ENCODE measurements around the gene RAD51B. TPM values are rescaled to one million over a fixed set of nuclear protein-coding genes. Genes with fewer than 3 reads are reported as not detected.

RAD51B gene
- polyA plus RNA-seq, 3 donors = 3.6 to 11.6 (median 9.4) TPM

DNA sequence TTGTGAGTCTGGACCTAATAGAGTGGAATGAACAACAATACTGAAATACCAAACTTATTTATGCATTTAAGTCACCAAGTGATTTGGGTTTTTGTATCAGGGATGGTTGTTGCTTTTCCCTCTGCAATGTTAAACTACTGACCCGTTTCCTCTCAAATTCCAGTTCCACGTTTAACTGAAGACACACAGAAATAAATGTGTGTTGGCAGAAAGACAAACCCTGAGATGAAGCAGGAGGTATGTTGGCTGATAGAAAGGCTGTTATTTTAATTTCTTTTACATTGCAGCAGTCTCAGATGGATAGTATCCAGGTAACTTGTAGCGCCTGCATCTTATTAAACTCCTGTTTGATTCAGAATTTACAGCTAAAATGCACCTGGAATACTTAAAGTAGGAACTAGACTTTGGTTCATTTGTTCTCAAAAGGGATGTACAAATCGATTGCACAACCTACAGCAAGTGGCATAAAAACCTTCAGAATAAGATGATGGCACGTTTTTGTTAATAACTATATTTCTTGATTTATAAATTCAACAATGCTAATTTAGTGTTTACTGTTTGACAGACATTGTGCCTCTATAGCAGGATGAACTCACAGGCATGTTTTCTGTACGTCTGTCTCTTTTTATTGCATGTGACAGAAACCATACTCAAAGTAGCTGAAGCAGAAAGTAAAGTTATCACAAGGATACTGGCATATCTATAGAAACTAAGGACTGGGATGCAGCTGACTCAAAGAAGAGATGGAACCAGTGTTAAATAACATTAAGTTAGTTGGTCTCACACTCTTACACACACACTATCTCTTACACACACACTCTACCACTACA is 567.6 kb downstream of the RAD51B start:
- Mint-ChIP-seq H3K4me1 (peaks cover 60% of the 10 kb centered on the region), H3K27ac (peak overlapping the region in 3 of 7 donors; percentile 20 to 41 (median 24)), H3K9me3 (no peaks in the 10 kb centered on the region), H3K4me3 (no peak overlapping the region), H3K36me3 (peaks cover 1 to 6% of the 10 kb centered on the region in 2 donors), H3K27me3 (ENCODE audit: low read depth in 3 of 3) (peaks cover 0 to 2% (median 0%) of the 10 kb centered on the region in 3 donors)
- Histone ChIP-seq H3K27ac (ENCODE audit: low read depth in 1 of 2, low read length in 2 of 2) (no peak overlapping the region), H3K36me3 (replicated peaks in 1 of 2; ENCODE audit: control insufficient read depth in 1 of 2, insufficient read depth in 2 of 2, low read length in 2 of 2) (no peaks in the 10 kb centered on the region), H3K9me3 (replicated peaks in 1 of 2; ENCODE audit: control insufficient read depth in 1 of 2, insufficient read depth in 1 of 2, low read length in 2 of 2) (no peaks in the 10 kb centered on the region), H3K4me3 (replicated peaks in 1 of 3; ENCODE audit: low read depth in 2 of 3, low read length in 3 of 3) (no peak overlapping the region), H3K27me3 (ENCODE audit: control insufficient read depth in 2 of 2, insufficient read depth in 2 of 2, low read length in 2 of 2) (no peaks in the 10 kb centered on the region), H3K4me2 (replicated peaks; ENCODE audit: extremely low read depth, low read length, poor library complexity, severe bottlenecking) (no peak overlapping the region), H2AFZ (ENCODE audit: insufficient read depth, low read depth, low read length, poor library complexity, severe bottlenecking) (no peak overlapping the region), H4K20me1 (ENCODE audit: insufficient read depth, low read length) (no peaks in the 10 kb centered on the region), H3K4me1 (ENCODE audit: control insufficient read depth in 1 of 2, insufficient read depth in 2 of 2, low read length in 2 of 2) (peaks cover 63 to 65% of the 10 kb centered on the region in 2 donors), H3K9ac (ENCODE audit: insufficient read depth, low read length, poor library complexity, severe bottlenecking) (no peak overlapping the region), H3K79me2 (ENCODE audit: insufficient read depth, low read length) (no peaks in the 10 kb centered on the region)
- TF ChIP-seq, protein P1, sequence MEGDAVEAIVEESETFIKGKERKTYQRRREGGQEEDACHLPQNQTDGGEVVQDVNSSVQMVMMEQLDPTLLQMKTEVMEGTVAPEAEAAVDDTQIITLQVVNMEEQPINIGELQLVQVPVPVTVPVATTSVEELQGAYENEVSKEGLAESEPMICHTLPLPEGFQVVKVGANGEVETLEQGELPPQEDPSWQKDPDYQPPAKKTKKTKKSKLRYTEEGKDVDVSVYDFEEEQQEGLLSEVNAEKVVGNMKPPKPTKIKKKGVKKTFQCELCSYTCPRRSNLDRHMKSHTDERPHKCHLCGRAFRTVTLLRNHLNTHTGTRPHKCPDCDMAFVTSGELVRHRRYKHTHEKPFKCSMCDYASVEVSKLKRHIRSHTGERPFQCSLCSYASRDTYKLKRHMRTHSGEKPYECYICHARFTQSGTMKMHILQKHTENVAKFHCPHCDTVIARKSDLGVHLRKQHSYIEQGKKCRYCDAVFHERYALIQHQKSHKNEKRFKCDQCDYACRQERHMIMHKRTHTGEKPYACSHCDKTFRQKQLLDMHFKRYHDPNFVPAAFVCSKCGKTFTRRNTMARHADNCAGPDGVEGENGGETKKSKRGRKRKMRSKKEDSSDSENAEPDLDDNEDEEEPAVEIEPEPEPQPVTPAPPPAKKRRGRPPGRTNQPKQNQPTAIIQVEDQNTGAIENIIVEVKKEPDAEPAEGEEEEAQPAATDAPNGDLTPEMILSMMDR (IDR thresholded peaks at IDR 0.05) = no peak
- intact Hi-C loops (cut with micrococcal nuclease) = no loop called here
- peak in 1 of 3 donors; percentile 42 for DNase-seq
- no CpG with 5 or more reads among the region's 6 CpGs for WGBS (ENCODE audit: insufficient coverage)

DNA sequence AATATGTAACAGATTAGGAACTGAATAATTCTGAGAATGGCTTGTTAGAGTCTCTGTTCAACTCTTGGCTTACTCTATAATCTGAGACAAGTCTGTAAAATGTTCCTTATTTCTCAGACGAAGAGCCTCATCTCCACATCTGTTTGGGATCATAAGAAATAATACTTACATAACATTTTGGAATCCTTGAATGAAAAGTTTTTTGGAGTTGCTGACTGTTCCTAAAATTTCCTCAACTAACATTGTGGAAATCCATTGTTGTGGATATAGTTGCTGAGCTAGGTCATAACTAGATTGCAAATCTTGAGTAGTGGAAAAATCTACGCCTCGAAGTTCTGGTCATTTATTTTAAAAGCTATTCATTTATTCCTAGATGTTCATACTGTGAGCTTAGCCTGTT is 570.4 kb downstream of the RAD51B start:
- Histone ChIP-seq H3K4me1 (ENCODE audit: control insufficient read depth in 1 of 2, insufficient read depth in 2 of 2, low read length in 2 of 2) (peaks cover 64 to 67% of the 10 kb centered on the region in 2 donors), H3K27ac (ENCODE audit: low read depth in 1 of 2, low read length in 2 of 2) (no peak overlapping the region), H2AFZ (ENCODE audit: insufficient read depth, low read depth, low read length, poor library complexity, severe bottlenecking) (no peak overlapping the region), H3K36me3 (replicated peaks in 1 of 2; ENCODE audit: control insufficient read depth in 1 of 2, insufficient read depth in 2 of 2, low read length in 2 of 2) (no peaks in the 10 kb centered on the region), H3K9ac (ENCODE audit: insufficient read depth, low read length, poor library complexity, severe bottlenecking) (no peak overlapping the region), H3K79me2 (ENCODE audit: insufficient read depth, low read length) (no peaks in the 10 kb centered on the region), H3K4me3 (replicated peaks in 1 of 3; ENCODE audit: low read depth in 2 of 3, low read length in 3 of 3) (no peak overlapping the region), H3K4me2 (replicated peaks; ENCODE audit: extremely low read depth, low read length, poor library complexity, severe bottlenecking) (no peak overlapping the region), H3K9me3 (replicated peaks in 1 of 2; ENCODE audit: control insufficient read depth in 1 of 2, insufficient read depth in 1 of 2, low read length in 2 of 2) (no peaks in the 10 kb centered on the region), H4K20me1 (ENCODE audit: insufficient read depth, low read length) (no peaks in the 10 kb centered on the region), H3K27me3 (ENCODE audit: control insufficient read depth in 2 of 2, insufficient read depth in 2 of 2, low read length in 2 of 2) (no peaks in the 10 kb centered on the region)
- Mint-ChIP-seq H3K9me3 (no peaks in the 10 kb centered on the region), H3K4me1 (peaks cover 64% of the 10 kb centered on the region), H3K27ac (no peak overlapping the region), H3K27me3 (ENCODE audit: low read depth in 3 of 3) (peaks cover 0 to 2% (median 0%) of the 10 kb centered on the region in 3 donors), H3K36me3 (peaks cover 1 to 9% of the 10 kb centered on the region in 2 donors), H3K4me3 (no peak overlapping the region)
- DNase-seq = no peak
- intact Hi-C loops (cut with micrococcal nuclease) = loop anchor here (5.0 to 10.0 kb wide), 6 partner anchors 85 to 405 kb away; partner anchors contain the start of gene ZFP36L1 (in 2 of the 2)
- WGBS (ENCODE audit: insufficient coverage) = no CpG with 5 or more reads among the region's 3 CpGs
- TF ChIP-seq, protein P1 (IDR thresholded peaks at IDR 0.05) = no peak
